NB4 (cell line): Measurements from ENCODE around the gene DFFB.

ENCODE experiments used
- DNase-seq: peaks from one replicate; pipeline ENCODE4 v3.0.0; 2010; ENCODE audit warnings: low read depth
- H3K4me3 ChIP-seq: one replicate; pipeline ENCODE4 v1.5.1; 2011; ENCODE audit warnings: mild to moderate bottlenecking, low read depth, low read length, moderate library complexity
- CTCF ChIP-seq: IDR thresholded peaks from one replicate; pipeline ENCODE4 v1.5.1; 2012; ENCODE audit warnings: low read depth, low read length
- MAX ChIP-seq: IDR thresholded peaks from 2 replicates; pipeline ENCODE4 v1.6.1; 2011; ENCODE audit warnings: low read depth, low read length
- MYC ChIP-seq: IDR thresholded peaks from 2 replicates; pipeline ENCODE4 v1.6.1; 2011; ENCODE audit warnings: low read depth, low read length

The DFFB gene

GRCh38 chr1:3932156-3932919 lies 75.1 kb downstream of the DFFB start:
- no peak for DNase-seq
- H3K4me3 ChIP-seq, result no peak overlapping the region
- no peak for TF ChIP-seq MYC
- TF ChIP-seq MAX, result no peak
- TF ChIP-seq CTCF, result no peak
